MM.1S (cell line): Measurements from ENCODE around the gene MPZL3.

ENCODE experiments used
- CTCF ChIP-seq: fragments of 300-600 bp; sonication (generic); IDR thresholded peaks from 2 replicates; pipeline ENCODE4 v1.5.1; 2016; ENCODE audit warnings: antibody characterized with exemption, low read length, mixed read lengths
- EZH2 ChIP-seq: fragments of 300-600 bp; sonication (generic); optimal IDR thresholded peaks from 2 replicates; pipeline ENCODE3; 2017; ENCODE audit warnings: low read depth, mild to moderate bottlenecking, antibody characterized with exemption, low read length, mixed read lengths

GRCh38 chr11:118180300-118180703, 71.9 kb downstream of the MPZL3 start:
- TF ChIP-seq CTCF = no peak
- TF ChIP-seq EZH2 = no peak
